Subcutaneous adipose tissue (tissue), 4 donors: ENCODE data around the gene TREM1. TPM values are rescaled to one million over a fixed set of nuclear protein-coding genes. Genes with fewer than 3 reads are reported as not detected.

Experiments used
- total RNA-seq, 4 donors: library from RNA; depleted of rRNA; stranded (reverse); fragments of >200 nt; gene quantifications; one replicate each; pipeline ENCODE4 v1.1.0, GENCODE V29; 2016
- TF ChIP-seq, protein P1 (sequence below): fragments of 450-650 bp; IDR thresholded peaks from one replicate; pipeline ENCODE4 v1.5.1; 2016; ENCODE audit warnings: low read depth, mild to moderate bottlenecking, control low read depth, antibody characterized with exemption, moderate library complexity

TREM1 gene
- total RNA-seq, 4 donors from 2014 or later = 0.38 to 9.5 (median 4.6) TPM

DNA sequence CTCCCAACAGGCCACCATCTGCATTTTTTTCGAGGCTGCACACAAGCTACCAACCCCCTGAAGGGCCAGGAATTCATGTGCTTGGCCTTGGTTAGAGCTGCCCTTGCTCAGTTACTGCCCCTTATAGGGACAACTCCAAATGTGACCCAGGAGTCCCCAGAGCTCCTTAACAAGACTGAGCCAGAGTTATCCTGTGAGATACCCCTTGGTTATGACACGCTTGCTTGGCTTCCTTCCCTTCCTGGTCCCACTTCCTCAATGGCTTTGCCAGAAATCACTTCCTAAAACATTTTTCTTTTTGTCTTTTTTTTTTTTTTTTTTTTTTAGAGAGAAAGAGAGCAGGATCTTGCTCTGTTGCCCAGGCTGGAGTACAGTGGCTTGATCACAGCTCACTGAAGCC is 8.9 kb downstream of the TREM1 start:
- TF ChIP-seq, protein P1, sequence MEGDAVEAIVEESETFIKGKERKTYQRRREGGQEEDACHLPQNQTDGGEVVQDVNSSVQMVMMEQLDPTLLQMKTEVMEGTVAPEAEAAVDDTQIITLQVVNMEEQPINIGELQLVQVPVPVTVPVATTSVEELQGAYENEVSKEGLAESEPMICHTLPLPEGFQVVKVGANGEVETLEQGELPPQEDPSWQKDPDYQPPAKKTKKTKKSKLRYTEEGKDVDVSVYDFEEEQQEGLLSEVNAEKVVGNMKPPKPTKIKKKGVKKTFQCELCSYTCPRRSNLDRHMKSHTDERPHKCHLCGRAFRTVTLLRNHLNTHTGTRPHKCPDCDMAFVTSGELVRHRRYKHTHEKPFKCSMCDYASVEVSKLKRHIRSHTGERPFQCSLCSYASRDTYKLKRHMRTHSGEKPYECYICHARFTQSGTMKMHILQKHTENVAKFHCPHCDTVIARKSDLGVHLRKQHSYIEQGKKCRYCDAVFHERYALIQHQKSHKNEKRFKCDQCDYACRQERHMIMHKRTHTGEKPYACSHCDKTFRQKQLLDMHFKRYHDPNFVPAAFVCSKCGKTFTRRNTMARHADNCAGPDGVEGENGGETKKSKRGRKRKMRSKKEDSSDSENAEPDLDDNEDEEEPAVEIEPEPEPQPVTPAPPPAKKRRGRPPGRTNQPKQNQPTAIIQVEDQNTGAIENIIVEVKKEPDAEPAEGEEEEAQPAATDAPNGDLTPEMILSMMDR = no peak

DNA sequence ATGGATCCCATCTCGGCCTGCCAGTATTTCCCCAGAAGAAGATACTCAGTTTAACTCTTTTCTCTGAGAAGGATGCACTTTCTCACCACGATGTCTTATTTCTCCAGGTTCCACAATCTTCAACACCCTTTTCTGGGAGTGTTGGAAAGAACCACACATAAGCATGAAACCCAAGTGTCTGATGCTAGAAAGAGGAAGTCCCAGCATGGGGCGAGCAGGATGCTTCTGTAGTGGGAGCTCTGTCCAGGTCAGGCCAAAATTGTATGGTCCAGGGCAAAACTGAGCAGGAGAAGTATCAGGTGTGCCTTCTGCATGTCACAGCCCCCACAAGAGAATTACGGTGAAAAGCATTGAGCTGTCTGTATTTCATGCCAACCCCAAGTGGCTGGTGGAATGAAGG is 11.0 kb downstream of the TREM1 start:
- TF ChIP-seq, protein P1 = no peak

DNA sequence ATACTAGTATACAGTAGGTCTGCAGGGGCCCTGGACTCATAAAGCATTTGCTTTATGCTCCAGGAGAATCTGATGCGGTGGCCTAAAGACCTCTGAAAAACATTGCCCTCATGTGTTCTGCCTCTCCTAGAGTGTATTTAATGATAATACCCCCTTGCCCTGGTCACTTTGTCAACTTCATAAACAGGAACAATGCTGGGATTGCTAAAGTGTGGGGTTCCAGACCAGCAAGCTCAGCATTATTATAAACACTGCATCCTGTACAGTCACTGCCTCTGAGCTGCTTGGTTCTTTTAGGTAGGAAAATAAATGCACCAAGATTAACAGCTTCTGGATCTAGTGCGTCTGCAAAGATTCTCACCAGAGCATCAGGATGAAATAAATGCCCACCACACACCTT is 12.2 kb downstream of the TREM1 start:
- TF ChIP-seq, protein P1 = no peak

DNA sequence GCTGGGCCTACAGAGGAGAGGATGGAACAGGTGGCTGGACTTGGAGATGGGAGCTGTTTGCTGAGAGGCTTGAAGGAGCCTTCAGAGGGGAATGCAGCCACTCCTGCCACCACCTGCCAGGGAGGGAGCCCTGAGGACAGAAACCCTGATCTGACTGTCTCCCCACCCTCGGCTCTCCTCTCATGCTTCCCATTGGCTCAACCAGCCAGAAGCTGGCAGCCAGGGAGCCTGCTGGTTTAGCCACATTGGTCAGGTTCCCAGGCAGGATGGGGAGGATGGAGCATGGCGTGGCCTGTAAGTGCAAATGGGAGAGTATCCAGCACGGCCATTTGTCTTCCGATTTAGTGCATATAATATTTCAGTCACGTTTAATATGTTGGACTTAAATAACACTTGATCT is 12.8 kb downstream of the TREM1 start:
- TF ChIP-seq, protein P1 = no peak

DNA sequence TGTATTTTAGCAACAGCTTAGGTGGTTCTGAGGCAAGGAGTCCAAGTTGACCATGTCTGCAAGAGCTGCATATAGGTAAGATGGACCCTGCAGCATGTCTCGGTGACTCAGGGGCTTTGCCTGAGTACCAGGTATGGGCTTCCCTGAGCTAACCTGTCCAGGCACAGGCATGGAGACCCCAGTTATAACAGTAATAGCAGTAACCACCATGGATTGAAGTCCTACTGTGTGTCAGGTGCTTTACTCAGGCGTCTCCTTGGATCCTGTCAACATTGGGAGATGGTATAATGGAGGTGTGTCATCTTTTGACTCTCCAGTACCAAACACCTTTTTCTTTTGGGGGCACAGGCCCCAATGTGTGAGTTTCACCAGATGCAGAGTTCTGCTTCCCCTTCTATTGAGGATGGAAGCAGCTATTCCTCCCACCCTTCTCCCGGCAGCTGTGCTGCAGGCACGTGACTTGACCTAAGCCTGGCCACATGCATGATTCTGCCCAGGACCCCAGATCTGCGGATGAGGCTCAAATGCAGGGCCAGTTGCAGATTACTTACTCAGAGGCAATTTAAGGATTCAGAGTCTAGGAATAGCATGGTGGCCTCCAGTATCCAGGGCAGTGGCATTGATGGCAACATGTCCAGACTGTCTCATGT is 13.8 kb downstream of the TREM1 start:
- TF ChIP-seq, protein P1 = no peak

DNA sequence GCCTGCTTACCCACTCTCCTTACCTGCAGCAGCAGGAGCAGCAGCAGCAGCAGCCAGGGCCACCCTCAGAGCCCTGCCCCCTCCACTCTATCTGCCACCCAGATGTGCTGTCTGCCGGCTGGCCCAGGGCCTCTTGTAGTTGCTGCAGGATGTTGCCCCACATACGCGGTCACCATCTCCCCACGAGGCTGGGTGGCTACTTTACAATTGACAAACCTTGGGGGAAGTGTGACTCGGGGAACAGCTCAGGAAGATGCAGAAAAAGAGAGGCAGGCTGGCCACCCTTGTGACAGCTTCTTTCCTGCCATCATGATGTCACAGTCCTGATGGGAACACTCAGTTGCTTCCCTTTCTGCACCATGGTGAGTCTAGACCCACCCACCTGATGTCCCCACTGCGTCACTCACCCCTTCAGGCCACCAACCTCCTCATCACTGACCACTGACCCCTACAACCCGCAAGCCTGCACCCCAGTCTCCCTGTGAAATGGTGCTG is 14.5 kb downstream of the TREM1 start:
- TF ChIP-seq, protein P1 = no peak

DNA sequence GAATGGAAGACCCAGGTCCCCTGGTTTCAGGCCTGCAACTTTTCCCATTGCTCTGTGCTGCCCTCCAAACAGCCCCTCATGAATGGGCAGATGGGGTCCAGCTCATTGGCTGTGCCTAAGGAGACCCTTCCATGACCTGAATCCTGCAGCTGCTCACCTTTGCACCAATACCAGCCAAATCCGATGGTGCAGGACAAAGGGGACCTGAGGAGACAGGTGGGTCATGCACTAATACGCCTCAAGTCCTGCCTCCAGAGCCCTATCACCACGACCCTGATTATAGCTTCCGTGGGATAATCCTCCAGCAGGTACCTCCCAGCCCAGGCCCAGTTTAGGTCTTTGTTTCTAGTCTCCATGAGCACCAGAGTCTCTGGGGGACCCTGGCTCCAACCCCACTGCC is 16.8 kb downstream of the TREM1 start:
- TF ChIP-seq, protein P1 = no peak
